H1 (cell line): ENCODE measurements around the gene MCEE. TPM values are rescaled to one million over a fixed set of nuclear protein-coding genes. Genes with fewer than 3 reads are reported as not detected.

Experiments
- NANOG ChIP-seq: IDR thresholded peaks from 2 replicates; pipeline ENCODE4 v1.6.1; 2011; ENCODE audit warnings: low read length, low read depth, mild to moderate bottlenecking, inconsistent platforms; ENCODE audit not compliant: insufficient read depth, poor library complexity, severe bottlenecking
- ZNF274 ChIP-seq: IDR thresholded peaks from 2 replicates; pipeline ENCODE4 v1.7.0; 2012; ENCODE audit warnings: low read length, borderline replicate concordance; ENCODE audit errors: extremely low read depth
- polyA plus RNA-seq, 7 experiments: library from polyadenylated mRNA; depleted of rRNA in 3 of 7; stranded (reverse) in 5 of 7; unstranded in 2 of 7; fragments of >200 nt in 5 of 7; fragments of 200-250 nt in 2 of 7; gene quantifications; 1 replicate in 5 of 7; 2 replicates in 1 of 7; 4 replicates in 1 of 7; pipeline versions ENCODE4 v1.2.1 to v1.2.3, GENCODE V29; 2011 to 2013; ENCODE audit warnings: missing spikeins in 2 of 7, mixed read lengths in 2 of 7
- total RNA-seq: library from RNA; stranded (reverse); fragmentation: NEBNext Ultra II Directional; extraction: Animal tissue kit (Norgen Biotek cat#: 25700); gene quantifications from 2 replicates; pipeline ENCODE4 v1.2.1, GENCODE V29; 2021
- TF ChIP-seq, protein P1 (sequence below): IDR thresholded peaks from 2 replicates; pipeline ENCODE4 v1.6.1; 2012; ENCODE audit warnings: inconsistent platforms

MCEE gene
- total and polyA plus RNA-seq, 2 of the 8 experiments (the other 6 are each of a cell fraction or from before 2014, with no cell fraction given), result 7.3 to 14.1 TPM

DNA sequence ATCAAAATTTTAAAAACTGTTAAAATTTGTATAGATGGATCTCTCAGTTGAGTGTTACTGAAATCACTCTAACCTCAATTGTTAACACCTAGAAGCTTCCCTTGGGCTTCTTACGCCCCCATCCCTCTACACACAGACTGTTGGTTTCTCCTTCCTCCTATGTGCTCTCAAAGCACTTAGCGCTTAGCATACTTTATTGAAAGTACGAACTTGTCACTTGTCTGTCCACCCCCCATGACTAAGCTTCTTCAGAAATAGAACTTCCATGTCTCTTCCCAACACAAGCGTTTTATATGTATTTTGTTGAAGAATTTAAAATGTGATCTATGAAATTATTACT lies 846 bp upstream of the MCEE start (continued):
- no peak for TF ChIP-seq NANOG
- TF ChIP-seq, protein P1, sequence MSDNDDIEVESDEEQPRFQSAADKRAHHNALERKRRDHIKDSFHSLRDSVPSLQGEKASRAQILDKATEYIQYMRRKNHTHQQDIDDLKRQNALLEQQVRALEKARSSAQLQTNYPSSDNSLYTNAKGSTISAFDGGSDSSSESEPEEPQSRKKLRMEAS, result no peak
- TF ChIP-seq ZNF274, result no peak
- TF ChIP-seq, all 59 proteins: peak for 2
